ENCODE results near the gene CDC5L.

CDC5L gene

DNA sequence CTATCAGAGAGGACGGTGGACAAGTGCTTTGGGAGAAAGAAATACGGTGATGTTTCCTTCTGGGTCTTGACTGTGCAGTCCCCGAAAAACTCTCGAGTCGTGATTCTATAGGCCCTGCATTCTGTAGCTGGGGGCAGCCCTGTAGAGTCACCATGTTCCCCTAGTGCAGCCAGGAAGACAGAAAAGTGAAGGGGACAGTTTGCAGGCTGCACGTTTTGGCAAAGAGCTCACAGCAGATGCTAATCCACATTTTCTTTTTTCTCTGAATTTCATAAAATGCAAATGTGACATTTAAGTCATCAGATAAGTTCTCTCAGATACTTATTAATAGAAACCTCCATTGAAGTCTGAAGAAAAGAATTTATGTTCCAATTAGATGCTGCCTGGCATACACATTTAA is 25.6 kb upstream of the CDC5L start:
- TF ChIP-seq POLR2AphosphoS5 (IDR thresholded peaks at IDR 0.05; ENCODE audit: low read depth, low read length) (no peak), TAF1 (IDR thresholded peaks at IDR 0.05; ENCODE audit: borderline replicate concordance, insufficient read depth, low read length) (no peak), SIN3A (IDR thresholded peaks at IDR 0.05; ENCODE audit: borderline replicate concordance, insufficient read depth, low read length) (no peak), FOXP2 (optimal IDR thresholded peaks at IDR 0.05; ENCODE audit: borderline replicate concordance, extremely low read depth, extremely low read length, insufficient read depth) (no peak)
- TF ChIP-seq, protein P1, sequence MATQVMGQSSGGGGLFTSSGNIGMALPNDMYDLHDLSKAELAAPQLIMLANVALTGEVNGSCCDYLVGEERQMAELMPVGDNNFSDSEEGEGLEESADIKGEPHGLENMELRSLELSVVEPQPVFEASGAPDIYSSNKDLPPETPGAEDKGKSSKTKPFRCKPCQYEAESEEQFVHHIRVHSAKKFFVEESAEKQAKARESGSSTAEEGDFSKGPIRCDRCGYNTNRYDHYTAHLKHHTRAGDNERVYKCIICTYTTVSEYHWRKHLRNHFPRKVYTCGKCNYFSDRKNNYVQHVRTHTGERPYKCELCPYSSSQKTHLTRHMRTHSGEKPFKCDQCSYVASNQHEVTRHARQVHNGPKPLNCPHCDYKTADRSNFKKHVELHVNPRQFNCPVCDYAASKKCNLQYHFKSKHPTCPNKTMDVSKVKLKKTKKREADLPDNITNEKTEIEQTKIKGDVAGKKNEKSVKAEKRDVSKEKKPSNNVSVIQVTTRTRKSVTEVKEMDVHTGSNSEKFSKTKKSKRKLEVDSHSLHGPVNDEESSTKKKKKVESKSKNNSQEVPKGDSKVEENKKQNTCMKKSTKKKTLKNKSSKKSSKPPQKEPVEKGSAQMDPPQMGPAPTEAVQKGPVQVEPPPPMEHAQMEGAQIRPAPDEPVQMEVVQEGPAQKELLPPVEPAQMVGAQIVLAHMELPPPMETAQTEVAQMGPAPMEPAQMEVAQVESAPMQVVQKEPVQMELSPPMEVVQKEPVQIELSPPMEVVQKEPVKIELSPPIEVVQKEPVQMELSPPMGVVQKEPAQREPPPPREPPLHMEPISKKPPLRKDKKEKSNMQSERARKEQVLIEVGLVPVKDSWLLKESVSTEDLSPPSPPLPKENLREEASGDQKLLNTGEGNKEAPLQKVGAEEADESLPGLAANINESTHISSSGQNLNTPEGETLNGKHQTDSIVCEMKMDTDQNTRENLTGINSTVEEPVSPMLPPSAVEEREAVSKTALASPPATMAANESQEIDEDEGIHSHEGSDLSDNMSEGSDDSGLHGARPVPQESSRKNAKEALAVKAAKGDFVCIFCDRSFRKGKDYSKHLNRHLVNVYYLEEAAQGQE (IDR thresholded peaks at IDR 0.05; ENCODE audit: insufficient read depth in 1 of 2, low read depth in 2 of 2, low read length in 2 of 2), result no peak

DNA sequence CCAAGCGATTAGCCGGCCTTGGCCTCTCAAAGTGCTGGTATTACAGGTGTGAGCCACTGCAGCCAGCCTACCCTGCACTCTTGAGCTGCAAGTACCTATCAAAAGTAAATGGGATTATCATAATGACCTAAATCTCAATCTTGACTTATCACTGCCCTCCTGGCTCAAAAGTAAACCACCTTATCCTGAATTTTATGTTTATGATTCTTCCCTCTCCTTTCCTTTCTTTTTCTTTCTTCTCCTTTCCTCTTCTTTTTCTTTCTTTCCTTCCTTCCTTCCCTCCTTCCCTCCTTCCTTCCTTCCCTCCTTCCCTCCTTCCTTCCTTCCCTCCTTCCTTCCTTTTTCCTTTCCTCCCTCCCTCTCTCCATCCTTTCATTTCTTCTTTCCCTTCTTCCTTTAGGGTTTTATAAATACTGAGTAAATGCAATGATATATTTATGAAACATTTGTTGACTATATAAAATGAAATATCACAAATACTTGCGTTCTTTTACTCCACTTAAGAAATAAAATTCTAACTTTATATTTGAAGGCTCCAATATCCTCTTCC is 24.1 kb upstream of the CDC5L start:
- TF ChIP-seq SIN3A (IDR thresholded peaks at IDR 0.05; ENCODE audit: borderline replicate concordance, insufficient read depth, low read length) (no peak), TAF1 (IDR thresholded peaks at IDR 0.05; ENCODE audit: borderline replicate concordance, insufficient read depth, low read length) (no peak), FOXP2 (optimal IDR thresholded peaks at IDR 0.05; ENCODE audit: borderline replicate concordance, extremely low read depth, extremely low read length, insufficient read depth) (no peak), POLR2AphosphoS5 (IDR thresholded peaks at IDR 0.05; ENCODE audit: low read depth, low read length) (no peak)
- TF ChIP-seq, protein P1 (IDR thresholded peaks at IDR 0.05; ENCODE audit: insufficient read depth in 1 of 2, low read depth in 2 of 2, low read length in 2 of 2), result no peak

DNA sequence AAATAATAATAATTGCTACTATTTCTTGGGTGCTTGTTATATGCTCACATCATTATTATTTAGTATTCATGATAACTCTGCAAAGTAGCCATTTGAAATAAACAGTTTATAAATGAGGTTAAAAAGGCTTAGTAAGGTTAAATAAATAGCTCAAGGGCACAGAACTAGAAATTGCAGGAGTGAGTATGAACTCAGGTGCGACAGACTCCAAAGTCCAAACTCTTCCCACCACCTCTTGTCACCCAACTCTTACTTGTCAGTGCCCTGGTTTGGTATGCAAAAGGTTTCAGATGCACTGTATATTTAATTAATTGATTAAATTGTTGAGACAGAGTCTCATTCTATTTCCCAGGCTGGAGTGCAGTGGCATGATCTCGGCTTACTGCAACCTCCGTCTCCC is 20.7 kb upstream of the CDC5L start:
- no peak for TF ChIP-seq SIN3A (IDR thresholded peaks at IDR 0.05; ENCODE audit: borderline replicate concordance, insufficient read depth, low read length)
- TF ChIP-seq, protein P1 (IDR thresholded peaks at IDR 0.05; ENCODE audit: insufficient read depth in 1 of 2, low read depth in 2 of 2, low read length in 2 of 2), result no peak
- no peak for TF ChIP-seq POLR2AphosphoS5 (IDR thresholded peaks at IDR 0.05; ENCODE audit: low read depth, low read length)
- TF ChIP-seq TAF1 (IDR thresholded peaks at IDR 0.05; ENCODE audit: borderline replicate concordance, insufficient read depth, low read length), result no peak
- TF ChIP-seq FOXP2 (optimal IDR thresholded peaks at IDR 0.05; ENCODE audit: borderline replicate concordance, extremely low read depth, extremely low read length, insufficient read depth), result no peak

DNA sequence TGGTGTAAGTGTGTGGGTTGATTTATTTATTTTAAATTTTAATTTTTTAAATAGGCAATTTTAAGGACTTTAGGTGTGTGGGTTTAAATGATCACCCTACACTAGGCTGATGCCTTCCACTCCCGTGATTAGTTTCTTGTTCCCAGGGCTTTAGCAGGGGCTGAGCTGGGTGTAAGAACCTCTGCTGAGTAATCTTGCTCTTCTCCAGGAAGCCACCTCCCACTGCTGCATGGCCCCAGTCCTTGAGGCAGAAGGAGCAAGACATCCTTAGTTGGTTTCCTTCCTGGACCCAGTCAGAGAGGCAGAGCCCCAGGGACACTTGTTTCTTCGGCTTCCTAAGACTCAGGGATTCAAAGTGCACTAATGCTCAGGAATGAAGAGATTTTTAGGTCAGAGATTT is 19.8 kb upstream of the CDC5L start:
- no peak for TF ChIP-seq TAF1 (IDR thresholded peaks at IDR 0.05; ENCODE audit: borderline replicate concordance, insufficient read depth, low read length)
- TF ChIP-seq, protein P1 (IDR thresholded peaks at IDR 0.05; ENCODE audit: insufficient read depth in 1 of 2, low read depth in 2 of 2, low read length in 2 of 2), result no peak
- TF ChIP-seq SIN3A (IDR thresholded peaks at IDR 0.05; ENCODE audit: borderline replicate concordance, insufficient read depth, low read length), result no peak
- no peak for TF ChIP-seq POLR2AphosphoS5 (IDR thresholded peaks at IDR 0.05; ENCODE audit: low read depth, low read length)
- no peak for TF ChIP-seq FOXP2 (optimal IDR thresholded peaks at IDR 0.05; ENCODE audit: borderline replicate concordance, extremely low read depth, extremely low read length, insufficient read depth)

DNA sequence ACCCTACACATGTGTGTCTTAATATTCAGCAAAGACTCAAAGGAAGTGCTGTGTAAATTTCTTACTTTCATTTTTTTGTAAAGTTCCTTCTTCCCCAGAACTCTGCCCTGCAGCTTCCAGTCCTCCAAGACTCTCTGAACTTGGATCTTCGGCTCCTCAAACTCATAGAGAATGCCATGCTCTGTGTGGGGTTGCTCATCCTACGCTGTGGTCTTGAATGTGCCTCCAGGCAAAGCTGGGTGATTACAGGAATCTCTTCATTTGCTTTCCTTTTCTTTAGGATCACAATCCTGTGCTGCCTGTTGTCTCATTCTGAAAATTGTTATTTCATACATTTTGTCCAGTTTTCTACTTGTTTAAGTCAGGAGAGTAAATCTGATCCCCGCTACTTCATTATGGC is 14.5 kb upstream of the CDC5L start:
- TF ChIP-seq, protein P1 (IDR thresholded peaks at IDR 0.05; ENCODE audit: insufficient read depth in 1 of 2, low read depth in 2 of 2, low read length in 2 of 2), result no peak
- TF ChIP-seq FOXP2 (optimal IDR thresholded peaks at IDR 0.05; ENCODE audit: borderline replicate concordance, extremely low read depth, extremely low read length, insufficient read depth) (no peak), SIN3A (IDR thresholded peaks at IDR 0.05; ENCODE audit: borderline replicate concordance, insufficient read depth, low read length) (no peak), POLR2AphosphoS5 (IDR thresholded peaks at IDR 0.05; ENCODE audit: low read depth, low read length) (no peak), TAF1 (IDR thresholded peaks at IDR 0.05; ENCODE audit: borderline replicate concordance, insufficient read depth, low read length) (no peak)
